ENCODE results near the gene PCDHB5.
"Not testable (repeated sequence)": the region's sequence is repeated elsewhere in the genome, so short reads cannot be mapped to it uniquely, and the experiment has no call there.

The PCDHB5 gene

DNA sequence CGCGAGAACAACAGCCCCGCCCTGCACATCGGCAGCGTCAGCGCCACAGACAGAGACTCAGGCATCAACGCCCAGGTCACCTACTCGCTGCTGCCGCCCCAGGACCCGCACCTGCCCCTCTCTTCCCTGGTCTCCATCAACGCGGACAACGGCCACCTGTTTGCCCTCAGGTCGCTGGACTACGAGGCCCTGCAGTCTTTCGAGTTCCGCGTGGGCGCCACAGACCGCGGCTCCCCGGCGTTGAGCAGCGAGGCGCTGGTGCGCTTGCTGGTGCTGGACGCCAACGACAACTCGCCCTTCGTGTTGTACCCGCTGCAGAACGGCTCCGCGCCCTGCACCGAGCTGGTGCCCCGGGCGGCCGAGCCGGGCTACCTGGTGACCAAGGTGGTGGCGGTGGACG lies 16.6 kb downstream of the PCDHB5 start:
- not testable (repeated sequence) for DNase-seq (ENCODE audit: low read depth in 2 of 2, low spot score in 1 of 2)

- DNase-seq (ENCODE audit: low read depth in 2 of 2, low spot score in 1 of 2): not testable (repeated sequence)
Measured at GRCh38 chr5:141152096-141152495, 17.1 kb downstream of the PCDHB5 start.

DNA sequence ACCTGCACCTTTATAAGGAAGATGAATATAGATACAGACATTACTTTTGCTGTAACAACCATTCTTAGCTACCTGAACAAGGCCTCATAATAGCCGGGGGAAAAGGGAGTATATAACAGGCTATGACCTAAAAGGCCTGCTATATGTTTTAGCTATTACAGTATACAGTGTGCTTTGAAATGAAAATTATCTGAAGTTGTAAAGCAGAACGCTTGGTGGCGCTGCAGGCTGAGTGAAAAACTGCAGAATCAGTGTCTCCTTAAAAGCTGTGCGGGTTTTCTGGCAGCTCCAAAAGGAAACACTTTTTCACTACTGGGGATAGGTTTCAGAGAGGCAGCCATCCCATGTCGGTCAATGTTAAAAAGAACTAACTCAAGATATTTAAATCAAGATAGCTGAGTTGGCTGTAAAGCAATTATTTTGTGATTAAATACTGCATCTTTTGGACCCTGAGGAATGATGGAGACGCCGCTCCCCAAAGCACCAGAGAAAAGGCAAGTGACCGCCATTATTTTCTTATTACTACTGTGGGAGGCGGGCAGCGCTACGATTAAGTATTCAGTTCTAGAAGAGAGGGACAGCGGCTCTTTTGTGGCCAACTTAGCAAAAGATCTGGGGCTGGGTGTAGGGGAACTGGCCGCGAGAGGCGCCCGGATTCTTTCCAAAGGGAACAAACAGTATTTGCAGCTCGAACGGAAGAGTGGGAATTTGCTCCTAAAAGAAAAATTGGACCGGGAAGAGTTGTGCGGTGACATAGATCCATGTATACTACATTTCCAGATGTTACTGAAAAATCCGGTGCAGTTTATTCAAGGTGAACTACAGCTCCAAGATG lies 20.8 kb downstream of the PCDHB5 start:
- no peak for DNase-seq (ENCODE audit: low read depth in 2 of 2, low spot score in 1 of 2)

DNA sequence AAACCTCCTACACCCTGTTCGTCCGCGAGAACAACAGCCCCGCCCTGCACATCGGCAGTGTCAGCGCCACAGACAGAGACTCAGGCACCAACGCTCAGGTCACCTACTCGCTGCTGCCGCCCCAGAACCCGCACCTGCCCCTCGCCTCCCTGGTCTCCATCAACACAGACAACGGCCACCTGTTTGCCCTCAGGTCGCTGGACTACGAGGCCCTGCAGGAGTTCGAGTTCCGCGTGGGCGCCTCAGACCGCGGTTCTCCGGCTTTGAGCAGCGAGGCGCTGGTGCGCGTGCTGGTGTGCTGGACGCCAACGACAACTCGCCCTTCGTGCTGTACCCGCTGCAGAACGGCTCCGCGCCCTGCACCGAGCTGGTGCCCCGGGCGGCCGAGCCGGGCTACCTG lies 22.4 kb downstream of the PCDHB5 start:
- not testable (repeated sequence) for DNase-seq (ENCODE audit: low read depth in 2 of 2, low spot score in 1 of 2)

DNA sequence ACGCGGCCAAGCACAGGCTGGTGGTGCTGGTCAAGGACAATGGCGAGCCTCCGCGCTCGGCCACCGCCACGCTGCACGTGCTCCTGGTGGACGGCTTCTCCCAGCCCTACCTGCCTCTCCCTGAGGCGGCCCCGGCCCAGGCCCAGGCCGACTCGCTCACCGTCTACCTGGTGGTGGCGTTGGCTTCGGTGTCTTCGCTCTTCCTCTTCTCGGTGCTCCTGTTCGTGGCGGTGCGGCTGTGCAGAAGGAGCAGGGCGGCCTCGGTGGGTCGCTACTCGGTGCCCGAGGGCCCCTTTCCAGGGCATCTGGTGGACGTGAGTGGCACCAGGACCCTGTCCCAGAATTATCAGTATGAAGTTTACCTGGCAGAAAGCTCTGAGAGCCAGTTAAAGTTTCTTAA lies 22.9 kb downstream of the PCDHB5 start:
- DNase-seq (ENCODE audit: low read depth in 2 of 2, low spot score in 1 of 2): not testable (repeated sequence)

DNA sequence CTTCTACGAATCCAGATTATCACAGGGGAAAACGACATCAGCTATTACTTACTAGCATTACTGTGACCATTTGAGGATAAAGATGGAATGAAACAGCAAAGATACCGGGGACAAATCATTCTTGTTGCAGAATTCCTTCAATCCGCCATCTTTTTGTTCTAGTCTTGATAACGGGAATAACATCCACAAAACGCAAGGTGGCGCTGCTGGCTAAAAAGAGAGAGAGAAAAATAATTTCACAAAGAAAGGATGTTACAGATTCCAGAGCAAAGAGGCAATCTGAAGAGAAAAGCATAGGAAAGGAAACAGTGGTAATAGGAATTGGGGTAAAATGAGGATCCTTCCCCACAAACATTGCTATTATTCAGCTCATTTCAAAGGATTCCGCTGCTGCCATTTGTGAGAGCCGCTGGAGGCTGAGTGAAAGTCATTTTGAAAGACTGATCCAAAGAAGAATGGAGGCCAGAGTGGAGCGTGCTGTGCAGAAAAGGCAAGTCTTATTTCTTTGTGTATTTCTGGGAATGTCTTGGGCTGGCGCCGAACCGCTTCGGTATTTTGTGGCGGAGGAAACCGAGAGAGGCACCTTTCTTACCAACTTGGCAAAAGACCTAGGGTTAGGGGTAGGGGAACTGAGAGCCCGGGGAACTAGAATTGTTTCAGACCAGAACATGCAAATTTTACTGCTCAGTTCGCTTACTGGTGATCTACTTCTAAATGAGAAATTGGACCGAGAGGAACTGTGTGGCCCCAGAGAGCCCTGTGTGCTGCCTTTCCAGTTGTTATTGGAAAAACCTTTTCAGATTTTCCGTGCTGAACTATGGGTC lies 37.6 kb downstream of the PCDHB5 start, which contains the start of gene PCDHB7:
Gene PCDHB7, plus strand, starts transcription at position 264 of the 824 bp plus-strand sequence. Its CDS starts 192 bp downstream, at position 456.
- no peak for DNase-seq (ENCODE audit: low read depth in 2 of 2, low spot score in 1 of 2)

GRCh38 chr5:141174291-141175104 lies 39.5 kb downstream of the PCDHB5 start:
- not testable (repeated sequence) for DNase-seq (ENCODE audit: low read depth in 2 of 2, low spot score in 1 of 2)

DNA sequence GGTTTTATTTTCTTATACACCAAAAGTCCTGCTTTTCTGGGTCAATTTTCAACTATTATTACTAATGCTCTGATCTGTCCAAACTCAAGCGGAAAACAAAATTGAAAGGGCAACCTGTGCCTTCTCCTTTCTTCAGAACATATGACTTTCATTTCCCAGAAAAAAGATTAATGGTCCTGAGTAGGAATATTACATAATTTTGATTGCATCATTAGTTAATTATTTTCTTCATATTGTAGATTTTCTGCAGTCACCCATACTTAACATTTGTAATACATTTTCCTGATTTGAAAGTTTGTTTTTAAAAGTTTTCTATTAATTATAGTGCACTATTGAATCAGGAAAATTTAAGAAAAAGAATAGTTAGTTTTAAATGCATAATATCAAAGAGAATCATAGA lies 40.9 kb downstream of the PCDHB5 start:
- no peak for DNase-seq (ENCODE audit: low read depth in 2 of 2, low spot score in 1 of 2)

DNA sequence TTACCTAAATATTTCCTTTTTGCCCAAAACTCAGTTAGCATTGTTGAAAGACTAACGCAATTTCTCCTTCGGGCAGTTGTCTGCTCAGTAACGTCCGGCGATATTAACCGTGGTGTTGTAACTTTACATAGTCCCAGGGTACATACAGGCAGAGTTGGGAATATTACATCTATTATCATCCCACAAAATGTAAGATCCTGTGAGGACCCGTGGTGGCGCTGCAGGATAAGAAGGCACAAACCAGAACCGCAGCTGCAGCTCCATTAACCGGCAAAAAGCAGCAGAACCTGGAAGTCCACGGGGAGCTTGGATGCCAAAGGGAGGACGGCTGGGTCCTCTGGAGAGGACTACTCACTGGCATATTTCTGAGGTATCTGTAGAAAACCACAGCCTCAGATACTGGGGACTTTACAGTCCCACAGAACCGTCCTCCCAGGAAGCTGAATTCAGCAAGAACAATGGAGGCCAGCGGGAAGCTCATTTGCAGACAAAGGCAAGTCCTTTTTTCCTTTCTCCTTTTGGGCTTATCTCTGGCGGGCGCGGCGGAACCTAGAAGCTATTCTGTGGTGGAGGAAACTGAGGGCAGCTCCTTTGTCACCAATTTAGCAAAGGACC lies 42.7 kb downstream of the PCDHB5 start, which contains the start of gene PCDHB8:
Gene PCDHB8, plus strand, starts transcription at position 214 of the 615 bp plus-strand sequence. Its CDS starts 245 bp downstream, at position 459.
- not testable (repeated sequence) for DNase-seq (ENCODE audit: low read depth in 2 of 2, low spot score in 1 of 2)

GRCh38 chr5:141179371-141179770 lies 44.4 kb downstream of the PCDHB5 start:
- not testable (repeated sequence) for DNase-seq (ENCODE audit: low read depth in 2 of 2, low spot score in 1 of 2)

DNA sequence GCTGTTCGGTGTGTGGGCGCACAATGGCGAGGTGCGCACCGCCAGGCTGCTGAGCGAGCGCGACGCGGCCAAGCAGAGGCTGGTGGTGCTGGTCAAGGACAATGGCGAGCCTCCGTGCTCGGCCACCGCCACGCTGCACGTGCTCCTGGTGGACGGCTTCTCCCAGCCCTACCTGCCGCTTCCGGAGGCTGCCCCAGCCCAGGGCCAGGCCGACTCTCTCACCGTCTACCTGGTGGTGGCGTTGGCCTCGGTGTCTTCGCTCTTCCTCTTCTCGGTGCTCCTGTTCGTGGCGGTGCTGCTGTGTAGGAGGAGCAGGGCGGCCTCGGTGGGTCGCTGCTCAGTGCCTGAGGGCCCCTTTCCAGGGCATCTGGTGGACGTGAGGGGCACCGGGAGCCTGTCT lies 44.9 kb downstream of the PCDHB5 start:
- DNase-seq (ENCODE audit: low read depth in 2 of 2, low spot score in 1 of 2): not testable (repeated sequence)

DNA sequence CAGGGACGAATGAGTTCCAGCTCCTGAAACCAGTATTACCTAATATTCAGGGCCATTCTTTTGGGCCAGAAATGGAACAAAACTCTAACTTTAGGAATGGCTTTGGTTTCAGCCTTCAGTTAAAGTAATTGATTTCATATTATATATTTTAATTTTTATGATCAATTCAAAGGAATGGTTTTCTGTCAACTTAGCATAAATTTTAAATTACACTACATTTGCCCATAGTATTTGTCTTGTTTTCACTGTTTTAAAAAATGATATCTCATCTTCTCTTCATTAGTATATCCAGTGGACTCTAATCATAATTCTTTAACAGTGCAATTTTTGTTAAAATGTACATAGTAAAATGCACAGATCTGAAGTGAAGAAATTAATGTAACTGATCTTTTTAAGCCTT lies 45.3 kb downstream of the PCDHB5 start:
- no peak for DNase-seq (ENCODE audit: low read depth in 2 of 2, low spot score in 1 of 2)

- DNase-seq (ENCODE audit: low read depth in 2 of 2, low spot score in 1 of 2): no peak
Measured at GRCh38 chr5:141182248-141182647, 47.2 kb downstream of the PCDHB5 start, which contains the start of gene PCDHB16. TSS of gene PCDHB16 (plus strand) at chr5:141182387. CDS start at chr5:141182560, 173 bp downstream.

DNA sequence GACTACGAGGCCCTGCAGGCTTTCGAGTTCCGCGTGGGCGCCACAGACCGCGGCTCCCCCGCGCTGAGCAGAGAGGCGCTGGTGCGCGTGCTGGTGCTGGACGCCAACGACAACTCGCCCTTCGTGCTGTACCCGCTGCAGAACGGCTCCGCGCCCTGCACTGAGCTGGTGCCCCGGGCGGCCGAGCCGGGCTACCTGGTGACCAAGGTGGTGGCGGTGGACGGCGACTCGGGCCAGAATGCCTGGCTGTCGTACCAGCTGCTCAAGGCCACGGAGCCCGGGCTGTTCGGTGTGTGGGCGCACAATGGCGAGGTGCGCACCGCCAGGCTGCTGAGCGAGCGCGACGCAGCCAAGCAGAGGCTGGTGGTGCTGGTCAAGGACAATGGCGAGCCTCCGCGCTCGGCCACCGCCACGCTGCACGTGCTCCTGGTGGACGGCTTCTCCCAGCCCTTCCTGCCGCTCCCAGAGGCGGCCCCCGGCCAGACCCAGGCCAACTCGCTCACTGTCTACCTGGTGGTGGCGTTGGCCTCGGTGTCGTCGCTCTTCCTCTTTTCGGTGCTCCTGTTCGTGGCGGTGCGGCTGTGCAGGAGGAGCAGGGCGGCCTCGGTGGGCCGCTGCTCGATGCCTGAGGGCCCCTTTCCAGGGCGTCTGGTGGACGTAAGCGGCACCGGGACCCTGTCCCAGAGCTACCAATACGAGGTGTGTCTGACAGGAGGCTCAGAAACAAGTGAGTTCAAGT lies 49.3 kb downstream of the PCDHB5 start:
- DNase-seq (ENCODE audit: low read depth in 2 of 2, low spot score in 1 of 2): not testable (repeated sequence)

DNA sequence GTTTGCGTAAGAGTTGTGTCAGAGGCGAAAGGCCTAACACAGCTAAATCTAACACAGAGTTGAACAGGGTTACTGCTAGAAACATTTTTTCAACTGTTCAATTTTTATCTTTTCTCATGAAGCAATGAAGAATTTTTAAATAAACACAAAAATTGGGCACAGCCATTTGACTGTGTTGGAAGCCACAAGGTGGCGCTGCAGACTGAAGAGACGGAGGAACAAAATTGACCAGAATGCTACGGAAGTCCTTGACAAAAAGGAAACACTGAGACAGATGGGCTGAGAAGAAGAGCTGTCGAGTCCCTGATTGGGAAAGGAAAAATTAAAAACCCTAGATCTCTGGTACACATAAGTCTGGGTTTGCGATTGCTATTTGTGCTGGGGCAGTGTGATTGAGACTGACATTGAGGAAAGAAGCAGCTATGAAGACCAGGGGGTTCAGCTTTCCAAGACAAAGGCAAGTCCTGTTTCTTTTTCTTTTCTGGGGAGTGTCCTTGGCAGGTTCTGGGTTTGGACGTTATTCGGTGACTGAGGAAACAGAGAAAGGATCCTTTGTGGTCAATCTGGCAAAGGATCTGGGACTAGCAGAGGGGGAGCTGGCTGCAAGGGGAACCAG lies 52.0 kb downstream of the PCDHB5 start, which contains the start of gene PCDHB9:
Gene PCDHB9, plus strand, starts transcription at position 265 of the 616 bp plus-strand sequence. Its CDS starts 158 bp downstream, at position 423.
- no peak for DNase-seq (ENCODE audit: low read depth in 2 of 2, low spot score in 1 of 2)

All from stimulated activated CD8-positive, alpha-beta memory T cell treated with anti-CD3 and anti-CD28 coated beads, Interleukin-4, amount 100 ng/mL, for 1 hour (primary cell).